NCI-H128 (cell line): ENCODE measurements around the gene NUAK1.
A peak's percentile ranks its signal among the peaks of the same experiment; 100 is the strongest.

Experiments used
- DNase-seq: peaks from one replicate; lab custom pipeline; 2025; ENCODE audit not compliant: unreplicated experiment; lab: John Stamatoyannopoulos, UW

Gene NUAK1

GRCh38 chr12:106138633-106139421, at the start of gene NUAK1:
Gene NUAK1 (minus strand): TSS chr12:106138954. CDS start chr12:106138653, 301 bp downstream.
- peak; percentile 64 for DNase-seq

- DNase-seq: no peak
These were observed 49.5 kb upstream of the NUAK1 start for GRCh38 chr12:106188256-106188655.

GRCh38 chr12:106187842-106188241, 49.1 kb upstream of the NUAK1 start:
- no peak for DNase-seq

DNA sequence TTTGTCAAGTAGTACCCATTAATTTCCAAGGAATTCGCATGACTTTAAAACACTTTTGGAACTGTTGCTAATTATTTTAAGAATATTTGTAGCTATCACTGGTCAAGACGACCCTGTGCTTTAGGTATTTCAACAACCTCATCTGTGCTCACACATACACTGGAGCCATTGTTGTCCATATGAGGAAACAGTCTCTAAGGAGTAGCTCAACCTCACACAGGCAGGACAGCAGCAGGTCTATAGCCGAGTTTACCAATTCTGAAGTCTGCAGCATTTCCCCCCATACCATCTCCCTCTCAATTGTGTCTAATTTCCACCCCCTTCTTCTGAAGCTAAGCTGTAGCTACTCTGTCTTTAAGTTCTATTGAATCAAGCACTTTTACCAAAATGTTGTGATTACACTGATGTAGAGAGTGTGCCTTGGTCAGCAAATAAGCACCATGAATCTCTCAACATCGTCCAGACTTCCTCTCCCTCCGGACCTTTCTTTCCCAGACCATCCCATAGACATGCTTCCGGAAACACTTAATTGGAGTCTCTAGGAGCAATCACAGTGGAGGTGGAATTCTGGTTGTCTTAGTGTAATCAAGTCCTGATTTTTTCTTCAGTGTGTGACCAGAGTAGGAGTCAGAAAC, 48.5 kb upstream of the NUAK1 start:
- DNase-seq: no peak

DNA sequence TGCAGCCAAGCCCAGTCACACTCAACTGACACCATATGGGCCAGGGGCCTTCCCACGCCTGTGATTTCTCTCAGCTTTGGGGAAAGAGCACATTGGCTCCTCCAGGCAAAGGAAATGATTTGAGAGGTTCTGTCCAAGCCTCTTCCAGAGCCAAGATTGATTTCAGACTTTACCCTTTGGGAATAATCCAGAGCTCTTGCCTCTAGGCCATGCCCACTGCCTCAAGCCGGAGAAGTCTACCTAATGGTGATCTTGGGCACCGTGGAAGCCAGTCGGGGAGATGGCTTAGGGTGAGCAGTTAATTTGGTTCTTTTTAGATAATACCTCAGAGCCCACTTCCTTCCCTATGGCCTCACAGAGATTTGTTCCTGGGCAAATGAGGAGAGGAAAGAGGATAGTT, 45.0 kb upstream of the NUAK1 start:
- no peak for DNase-seq

DNA sequence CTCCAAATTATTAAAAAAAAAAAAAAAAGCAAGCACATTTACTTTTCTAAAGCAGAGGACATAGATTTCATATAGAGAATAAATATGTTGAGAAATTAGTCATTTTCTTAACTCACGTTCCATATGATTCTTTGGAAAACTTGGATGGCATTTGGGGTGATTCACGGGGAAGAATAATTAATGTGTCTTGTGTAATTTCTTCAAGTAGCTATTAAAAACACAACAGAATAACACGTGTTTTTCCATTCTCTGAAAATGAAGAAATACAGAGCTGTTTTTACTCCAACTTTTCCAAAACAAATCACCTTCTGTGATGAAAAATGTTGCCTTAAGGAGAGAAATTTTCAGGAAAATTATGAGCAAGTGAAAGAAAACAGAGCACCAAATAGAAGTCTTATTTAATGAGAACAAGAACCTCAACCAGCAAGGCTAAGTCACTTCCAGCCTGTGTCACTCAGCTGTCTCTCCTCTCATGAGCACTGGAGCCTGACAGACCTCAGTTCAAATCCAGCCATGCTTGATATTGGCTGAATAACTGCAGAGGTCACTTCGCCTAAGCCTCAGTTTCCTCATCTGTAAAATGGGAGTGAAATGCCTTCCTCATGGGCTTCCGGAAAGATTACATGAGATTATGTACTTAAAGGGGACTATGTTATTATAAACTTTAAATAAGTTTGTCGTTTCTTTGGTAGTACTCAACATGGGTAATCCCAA, 42.8 kb upstream of the NUAK1 start:
- no peak for DNase-seq

DNA sequence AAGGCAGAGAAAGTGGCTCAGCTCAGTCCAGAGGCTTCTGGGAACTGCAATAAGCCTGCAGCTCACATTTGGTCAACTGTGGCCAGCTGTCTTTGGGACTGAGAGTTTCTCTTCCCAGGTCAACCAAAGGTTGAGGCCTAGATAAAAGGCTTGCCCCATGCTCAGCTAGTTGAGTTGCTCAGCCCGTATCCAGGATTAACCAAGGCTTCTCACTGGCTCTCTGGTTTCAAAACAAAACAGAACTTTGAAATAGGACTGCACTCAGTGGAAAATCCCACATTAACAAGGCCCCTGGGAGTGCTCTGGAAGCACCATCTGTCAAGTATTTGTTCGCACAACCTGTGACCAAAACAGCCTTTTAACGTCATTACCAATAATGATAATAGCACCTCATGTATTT, 40.3 kb upstream of the NUAK1 start:
- DNase-seq: peak; percentile 48

DNA sequence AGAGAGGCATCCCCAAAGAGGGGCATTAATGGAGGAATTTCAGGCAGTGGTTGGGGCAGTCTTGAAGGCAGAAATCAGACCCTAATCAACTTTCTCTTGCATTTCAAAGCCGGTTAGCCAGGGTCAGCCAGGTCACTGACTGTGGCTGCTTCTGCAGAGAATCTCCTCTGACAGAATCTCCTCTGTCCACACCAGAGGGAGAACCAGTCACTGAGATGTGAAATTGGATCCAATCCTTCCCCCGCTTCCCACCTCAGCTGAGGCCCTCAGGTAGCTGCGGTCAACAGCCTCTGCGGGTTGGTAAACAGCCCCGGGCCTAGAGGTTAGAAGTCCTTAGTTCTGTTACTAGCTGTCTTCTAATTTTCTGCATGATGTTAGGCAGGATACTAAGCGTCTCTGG, 39.8 kb upstream of the NUAK1 start:
- DNase-seq: no peak

DNA sequence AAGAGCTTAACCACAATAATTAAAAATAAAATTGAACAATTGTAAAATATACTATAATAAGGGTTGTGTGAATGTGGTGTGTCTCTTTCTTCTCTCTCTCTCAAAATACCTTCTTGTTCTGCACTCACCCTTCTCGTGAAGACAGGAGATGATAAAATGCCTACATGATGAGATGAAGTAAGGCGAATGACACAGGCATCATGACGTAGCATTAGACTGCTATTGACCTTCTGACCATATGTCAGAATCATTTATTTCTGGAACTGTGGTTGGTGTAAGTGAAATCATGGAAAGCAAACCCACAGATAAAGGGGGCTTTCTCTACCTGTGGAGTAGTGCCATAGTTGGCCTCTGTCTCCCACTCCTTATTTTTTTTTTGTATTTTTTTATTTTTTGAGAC, 37.8 kb upstream of the NUAK1 start:
- DNase-seq: no peak

DNA sequence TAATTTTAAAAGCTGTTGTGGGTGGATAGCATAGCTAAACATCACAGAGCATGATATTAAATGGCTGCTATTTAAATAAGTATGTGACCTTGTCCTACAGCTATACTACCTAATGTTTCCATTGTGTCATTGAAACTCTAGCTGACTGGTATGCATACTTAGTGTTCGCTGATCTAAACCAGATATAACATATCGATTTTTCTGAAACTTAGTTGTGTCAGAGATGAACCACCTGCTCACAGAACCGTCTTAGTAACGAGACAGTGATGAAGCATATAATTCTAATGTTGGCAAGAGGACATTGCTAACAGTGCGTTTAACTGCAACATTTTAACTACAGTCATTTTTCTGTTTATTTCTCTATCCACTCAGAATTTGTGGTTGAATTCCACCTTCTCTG, 36.1 kb upstream of the NUAK1 start:
- no peak for DNase-seq

- DNase-seq: no peak
These were observed 34.7 kb upstream of the NUAK1 start for GRCh38 chr12:106173442-106173841.

- no peak for DNase-seq
These were observed 32.5 kb upstream of the NUAK1 start for GRCh38 chr12:106171117-106171750.

DNA sequence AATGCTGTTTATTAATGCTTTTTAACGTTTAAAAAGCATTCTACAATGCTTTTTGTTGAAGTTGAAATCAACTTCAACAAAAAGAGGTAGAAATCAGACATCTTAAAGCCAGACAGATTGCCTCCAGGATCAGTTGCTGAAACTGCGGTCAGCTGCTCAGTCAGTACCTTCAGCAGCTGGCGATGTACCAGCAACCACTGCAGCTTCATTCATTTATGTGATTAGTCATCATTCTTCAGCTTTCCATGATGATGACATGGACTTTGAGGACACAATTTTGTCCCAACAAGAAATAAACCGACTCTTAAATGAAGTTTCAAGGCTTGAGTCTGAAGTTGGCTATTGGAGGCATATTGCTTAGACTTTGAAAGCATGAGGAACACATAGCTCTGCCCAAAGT, 31.5 kb upstream of the NUAK1 start:
- no peak for DNase-seq

GRCh38 chr12:106163712-106164111, 25.0 kb upstream of the NUAK1 start:
- no peak for DNase-seq

DNA sequence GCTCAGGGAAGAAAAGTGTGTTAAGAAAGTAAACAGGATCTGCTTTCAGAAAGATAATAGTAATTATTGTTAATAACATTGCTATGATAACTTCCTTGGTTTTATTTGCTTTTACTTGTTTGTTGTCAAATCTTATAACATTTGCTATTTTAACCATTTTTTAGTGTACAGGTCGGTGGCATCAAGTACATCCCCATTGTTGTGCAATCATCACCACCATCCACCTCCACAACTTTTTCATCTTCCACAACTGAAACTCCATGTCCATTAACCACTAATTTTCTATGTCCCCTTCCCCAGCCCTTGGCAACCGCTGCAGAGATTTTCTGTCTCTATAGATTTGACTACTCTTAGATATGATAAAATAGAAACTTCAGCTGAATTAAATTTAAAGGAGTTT, 22.7 kb upstream of the NUAK1 start:
- no peak for DNase-seq

- DNase-seq: no peak
These were observed 22.2 kb upstream of the NUAK1 start for GRCh38 chr12:106160915-106161314.

DNA sequence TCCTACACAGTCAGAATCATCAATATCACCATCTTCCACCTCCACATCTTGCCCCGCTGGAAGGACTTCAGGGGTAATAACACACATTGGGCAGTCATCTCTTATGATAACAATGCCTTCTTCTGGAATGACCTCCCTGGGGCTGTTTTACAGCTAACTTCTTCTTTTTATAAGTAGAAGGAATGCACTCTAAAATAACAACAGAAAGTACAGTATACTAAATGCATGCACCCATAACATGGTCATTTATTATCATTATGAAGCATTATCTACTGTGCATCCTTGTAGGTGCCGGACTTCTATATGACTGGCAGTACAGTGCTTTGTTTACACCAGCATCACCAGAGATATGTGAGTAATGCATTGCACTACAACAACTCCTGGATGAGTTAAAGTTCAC, 19.0 kb upstream of the NUAK1 start:
- no peak for DNase-seq

GRCh38 chr12:106154751-106155273, 16.1 kb upstream of the NUAK1 start:
- DNase-seq: no peak

- DNase-seq: peak; percentile 47
These were observed 13.6 kb upstream of the NUAK1 start for GRCh38 chr12:106152334-106152733.

GRCh38 chr12:106150555-106150954, 11.8 kb upstream of the NUAK1 start:
- DNase-seq: peak; percentile 26

- no peak for DNase-seq
These were observed 10.5 kb upstream of the NUAK1 start for GRCh38 chr12:106149096-106149784.
